Breast epithelium (tissue), 3 donors: ENCODE results near the gene TINCR.

Experiments used
- CTCF ChIP-seq, 3 donors: fragments of 450-650 bp; IDR thresholded peaks; one replicate each; pipeline ENCODE4 v1.5.1; 2016 to 2017; ENCODE audit warnings: antibody characterized with exemption in 3 of 3, mild to moderate bottlenecking in 3 of 3, moderate library complexity in 3 of 3
- POLR2A ChIP-seq: fragments of 450-650 bp; IDR thresholded peaks from one replicate; pipeline ENCODE4 v1.6.1; 2016; ENCODE audit warnings: antibody characterized with exemption, mild to moderate bottlenecking, moderate library complexity
- POLR2AphosphoS5 ChIP-seq, 3 donors: sonication (generic); formaldehyde crosslinking; IDR thresholded peaks; one replicate each; pipeline ENCODE4 v1.6.1; 2017; ENCODE audit warnings: antibody characterized with exemption in 3 of 3

DNA sequence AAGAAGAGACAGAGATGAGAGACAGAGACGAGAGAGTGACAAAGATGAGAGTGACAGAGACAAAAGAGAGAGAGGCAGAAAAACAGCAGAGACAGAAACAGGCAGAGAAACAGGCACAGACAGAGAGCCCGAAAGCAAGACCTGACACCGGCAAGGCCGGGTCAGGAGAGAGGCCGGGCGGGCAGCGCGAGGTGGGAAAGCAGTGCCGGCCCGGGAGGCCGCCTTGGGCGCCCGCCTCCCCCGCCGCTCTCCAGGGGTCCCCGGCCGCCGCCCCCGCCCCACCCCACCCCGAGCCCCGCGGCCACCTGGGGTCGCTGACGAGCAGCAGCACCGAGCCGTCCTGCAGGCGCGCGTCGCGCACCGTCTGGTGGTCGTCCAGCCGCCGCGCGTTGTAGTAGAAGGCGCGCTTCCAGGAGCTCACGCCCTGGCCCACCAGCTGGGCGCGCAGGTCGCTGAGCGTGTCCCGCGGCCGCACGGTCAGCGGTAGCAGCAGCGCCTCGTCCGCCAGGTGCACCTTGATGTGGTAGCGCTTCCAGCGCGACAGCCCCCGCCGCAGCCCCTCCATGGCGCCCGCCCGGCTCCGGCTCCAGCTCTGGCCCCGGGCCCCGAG lies at the start of gene TINCR:
- no peak for TF ChIP-seq POLR2A
- no peak for TF ChIP-seq CTCF (IDR thresholded peaks at IDR 0.05)
- no peak for TF ChIP-seq POLR2AphosphoS5 (IDR thresholded peaks at IDR 0.05)
